ENCODE data around the gene ANTXR1. TPM values are rescaled to one million over a fixed set of nuclear protein-coding genes. Genes with fewer than 3 reads are reported as not detected.
A peak's percentile ranks its signal among the peaks of the same experiment; 100 is the strongest.

Gene ANTXR1
- total RNA-seq, 8 experiments from 2014 or later = 5.2 to 259 (median 39.8) TPM

GRCh38 chr2:69026691-69027459 is 13.9 kb downstream of the ANTXR1 start:
- no peak for ATAC-seq (replicated peaks in 6 of 8)
- peaks cover 14 to 19% of the 10 kb centered on the region in 2 donors for H3K4me1 ChIP-seq (replicated peaks in 1 of 2)
- in situ Hi-C loops (cut with MboI; ENCODE audit: low pct_unique_long_range_greater_than_20kb in 2 of 9, low sequenced_read_pairs in 9 of 9, unreplicated experiment in 9 of 9) = loop anchor here in 1 of 9 experiments (25.0 kb wide), 1 partner anchor 285 kb away; no protein-coding TSS in a partner anchor
- WGBS, 10 experiments = 50 to 100% (median 92%) methylated on average over 2 to 11 of the region's 13 CpGs; no CpG with 5 or more reads in 2 of the 10 experiments
- no peak overlapping the region for H3K27ac ChIP-seq
- H3K4me3 ChIP-seq = no peak overlapping the region

GRCh38 chr2:69030800-69031428 is 17.9 kb downstream of the ANTXR1 start:
- Histone ChIP-seq H3K4me3 (no peak overlapping the region), H3K4me1 (replicated peaks in 1 of 2) (peaks cover 18 to 19% of the 10 kb centered on the region in 2 donors), H3K27ac (no peak overlapping the region)
- in situ Hi-C loops (cut with MboI; ENCODE audit: low pct_unique_long_range_greater_than_20kb in 2 of 9, low sequenced_read_pairs in 9 of 9, unreplicated experiment in 9 of 9) = loop anchor here in 1 of 9 experiments (25.0 kb wide), 1 partner anchor 281 kb away; no protein-coding TSS in a partner anchor
- ATAC-seq (replicated peaks in 6 of 8) = peak in 2 of 8 experiments; percentile 33 to 63
- 32 to 89% (median 66%) methylated on average over 2 to 6 of the region's 6 CpGs for WGBS, 10 experiments

GRCh38 chr2:69031466-69031865 is 18.5 kb downstream of the ANTXR1 start:
- peaks cover 18 to 19% of the 10 kb centered on the region in 2 donors for H3K4me1 ChIP-seq (replicated peaks in 1 of 2)
- peak in 1 of 8 experiments; percentile 24 for ATAC-seq (replicated peaks in 6 of 8)
- in situ Hi-C loops (cut with MboI; ENCODE audit: low pct_unique_long_range_greater_than_20kb in 2 of 9, low sequenced_read_pairs in 9 of 9, unreplicated experiment in 9 of 9) = loop anchor here in 1 of 9 experiments (25.0 kb wide), 1 partner anchor 281 kb away; no protein-coding TSS in a partner anchor
- H3K27ac ChIP-seq = no peak overlapping the region
- 71 to 100% (median 86%) methylated on average over 1 of the region's 1 CpG; no CpG with 5 or more reads in 4 of the 10 experiments for WGBS, 10 experiments
- no peak overlapping the region for H3K4me3 ChIP-seq

- Histone ChIP-seq H3K4me1 (replicated peaks in 1 of 2) (peaks cover 18 to 19% of the 10 kb centered on the region in 2 donors), H3K4me3 (no peak overlapping the region), H3K27ac (no peak overlapping the region)
- in situ Hi-C loops (cut with MboI; ENCODE audit: low pct_unique_long_range_greater_than_20kb in 2 of 9, low sequenced_read_pairs in 9 of 9, unreplicated experiment in 9 of 9) = loop anchor here in 1 of 9 experiments (25.0 kb wide), 1 partner anchor 280 kb away; no protein-coding TSS in a partner anchor
- ATAC-seq (replicated peaks in 6 of 8) = peak in 2 of 8 experiments; percentile 55 to 61
- 9 to 94% (median 58%) methylated on average over 1 to 6 of the region's 6 CpGs; no CpG with 5 or more reads in 1 of the 10 experiments for WGBS, 10 experiments
These were observed 19.4 kb downstream of the ANTXR1 start for GRCh38 chr2:69032336-69032735.

GRCh38 chr2:69033461-69034095 is 20.6 kb downstream of the ANTXR1 start:
- peak in 2 of 8 experiments; percentile 21 to 23 for ATAC-seq (replicated peaks in 6 of 8)
- peaks cover 18 to 19% of the 10 kb centered on the region in 2 donors for H3K4me1 ChIP-seq (replicated peaks in 1 of 2)
- no peak overlapping the region for H3K27ac ChIP-seq
- in situ Hi-C loops (cut with MboI; ENCODE audit: low pct_unique_long_range_greater_than_20kb in 2 of 9, low sequenced_read_pairs in 9 of 9, unreplicated experiment in 9 of 9) = loop anchor here in 1 of 9 experiments (25.0 kb wide), 1 partner anchor 279 kb away; no protein-coding TSS in a partner anchor
- no peak overlapping the region for H3K4me3 ChIP-seq
- 67 to 100% (median 94%) methylated on average over 1 of the region's 1 CpG; no CpG with 5 or more reads in 4 of the 10 experiments for WGBS, 10 experiments

- in situ Hi-C loops (cut with MboI; ENCODE audit: low pct_unique_long_range_greater_than_20kb in 2 of 9, low sequenced_read_pairs in 9 of 9, unreplicated experiment in 9 of 9) = loop anchor here in 1 of 9 experiments (25.0 kb wide), 1 partner anchor 278 kb away; no protein-coding TSS in a partner anchor
- Histone ChIP-seq H3K4me3 (no peak overlapping the region), H3K27ac (no peak overlapping the region), H3K4me1 (replicated peaks in 1 of 2) (peaks cover 18 to 19% of the 10 kb centered on the region in 2 donors)
- ATAC-seq (replicated peaks in 6 of 8) = no peak
These were observed 21.1 kb downstream of the ANTXR1 start for GRCh38 chr2:69034122-69034521.

- Histone ChIP-seq H3K27ac (no peak overlapping the region), H3K4me3 (no peak overlapping the region), H3K4me1 (replicated peaks in 1 of 2) (peaks cover 18 to 19% of the 10 kb centered on the region in 2 donors)
- in situ Hi-C loops (cut with MboI; ENCODE audit: low pct_unique_long_range_greater_than_20kb in 2 of 9, low sequenced_read_pairs in 9 of 9, unreplicated experiment in 9 of 9) = loop anchor here in 1 of 9 experiments (25.0 kb wide), 1 partner anchor 277 kb away; no protein-coding TSS in a partner anchor
- ATAC-seq (replicated peaks in 6 of 8) = no peak
- no CpG with 5 or more reads among the region's 3 CpGs for WGBS, 10 experiments
These were observed 21.9 kb downstream of the ANTXR1 start for GRCh38 chr2:69034845-69035244.

GRCh38 chr2:69036926-69037325 is 23.9 kb downstream of the ANTXR1 start:
- 69 to 100% (median 100%) methylated on average over 1 to 4 of the region's 4 CpGs; no CpG with 5 or more reads in 3 of the 10 experiments for WGBS, 10 experiments
- H3K27ac ChIP-seq = no peak overlapping the region
- in situ Hi-C loops (cut with MboI; ENCODE audit: low pct_unique_long_range_greater_than_20kb in 2 of 9, low sequenced_read_pairs in 9 of 9, unreplicated experiment in 9 of 9) = loop anchor here in 1 of 9 experiments (25.0 kb wide), 1 partner anchor 275 kb away; no protein-coding TSS in a partner anchor
- no peak for ATAC-seq (replicated peaks in 6 of 8)
- H3K4me1 ChIP-seq (replicated peaks in 1 of 2) = peaks cover 0 to 4% of the 10 kb centered on the region in 2 donors
- H3K4me3 ChIP-seq = no peak overlapping the region

- peak in 1 of 8 experiments; percentile 36 for ATAC-seq (replicated peaks in 6 of 8)
- in situ Hi-C loops (cut with MboI; ENCODE audit: low pct_unique_long_range_greater_than_20kb in 2 of 9, low sequenced_read_pairs in 9 of 9, unreplicated experiment in 9 of 9) = loop anchor here in 1 of 9 experiments (25.0 kb wide), 1 partner anchor 271 kb away; no protein-coding TSS in a partner anchor
- Histone ChIP-seq H3K4me3 (no peak overlapping the region), H3K4me1 (replicated peaks in 1 of 2) (no peaks in the 10 kb centered on the region), H3K27ac (no peak overlapping the region)
- WGBS, 10 experiments = 29 to 100% (median 94%) methylated on average over 1 to 4 of the region's 4 CpGs; no CpG with 5 or more reads in 1 of the 10 experiments
These were observed 28.2 kb downstream of the ANTXR1 start for GRCh38 chr2:69041214-69041613.

- no peaks in the 10 kb centered on the region for H3K4me1 ChIP-seq (replicated peaks in 1 of 2)
- WGBS, 10 experiments = 72 to 100% (median 96%) methylated on average over 2 to 9 of the region's 9 CpGs
- in situ Hi-C loops (cut with MboI; ENCODE audit: low pct_unique_long_range_greater_than_20kb in 2 of 9, low sequenced_read_pairs in 9 of 9, unreplicated experiment in 9 of 9) = loop anchor here in 1 of 9 experiments (25.0 kb wide), 1 partner anchor 268 kb away; no protein-coding TSS in a partner anchor
- ATAC-seq (replicated peaks in 6 of 8) = no peak
- H3K4me3 ChIP-seq = no peak overlapping the region
- H3K27ac ChIP-seq = no peak overlapping the region
These were observed 30.9 kb downstream of the ANTXR1 start for GRCh38 chr2:69043736-69044400.

- WGBS, 10 experiments = 63 to 100% (median 77%) methylated on average over 1 of the region's 1 CpG; no CpG with 5 or more reads in 6 of the 10 experiments
- in situ Hi-C loops (cut with MboI; ENCODE audit: low pct_unique_long_range_greater_than_20kb in 2 of 9, low sequenced_read_pairs in 9 of 9, unreplicated experiment in 9 of 9) = loop anchor here in 1 of 9 experiments (25.0 kb wide), 1 partner anchor 266 kb away; no protein-coding TSS in a partner anchor
- H3K4me3 ChIP-seq = no peak overlapping the region
- H3K27ac ChIP-seq = no peak overlapping the region
- peak in 4 of 8 experiments; percentile 23 to 55 (median 42) for ATAC-seq (replicated peaks in 6 of 8)
- H3K4me1 ChIP-seq (replicated peaks in 1 of 2) = no peaks in the 10 kb centered on the region
These were observed 33.3 kb downstream of the ANTXR1 start for GRCh38 chr2:69046221-69046662.

Data from motor neuron (in vitro differentiated cells).